ENCODE data around the gene MEI1. TPM values are rescaled to one million over a fixed set of nuclear protein-coding genes. Genes with fewer than 3 reads are reported as not detected.
A peak's percentile ranks its signal among the peaks of the same experiment; 100 is the strongest.

The MEI1 gene
- total and polyA plus RNA-seq, 4 experiments from 2014 or later = 79.2 to 286 (median 118) TPM

- Histone ChIP-seq H3K36me3 (ENCODE audit: insufficient read depth, low read length) (no peaks in the 10 kb centered on the region), H3K4me1 (ENCODE audit: insufficient read depth, low read length) (peaks cover 37% of the 10 kb centered on the region), H3K9me3 (ENCODE audit: control insufficient read depth in 1 of 2, low read length in 2 of 2) (no peaks in the 10 kb centered on the region), H3K4me3 (ENCODE audit: low read length in 2 of 2) (peak overlapping the region; percentile 91 to 92), H3K27ac (ENCODE audit: low read depth, low read length) (peak overlapping the region; percentile 85), H3K27me3 (ENCODE audit: insufficient read depth, low read length) (no peaks in the 10 kb centered on the region)
- POLR2A ChIA-PET (ENCODE audit: partially characterized antibody) = interaction anchor here (0.8 to 7.5 kb wide), 33 partner anchors 9 to 779 kb away, joined by 3 to 584 read pairs (median 8); partner anchors contain the start of genes CENPM, MEI1, NDUFA6 and PMM1
- no peaks in the 10 kb centered on the region for H3K27me3 Mint-ChIP-seq
- H3K36me3 Mint-ChIP-seq = peaks cover 0 to 20% of the 10 kb centered on the region in 2 donors
- H3K27ac Mint-ChIP-seq = peak overlapping the region; percentile 90 to 99 (median 98)
- DNase-seq = no peak
- intact Hi-C loops (cut with micrococcal nuclease) = loop anchor here (2.0 to 5.0 kb wide), 2 partner anchors 62 to 104 kb away; partner anchors contain the start of gene MEI1
- H3K4me3 Mint-ChIP-seq = peak overlapping the region; percentile 91 to 98 (median 96)
- CTCF ChIA-PET (ENCODE audit: partially characterized antibody) = interaction anchor here (0.6 to 5.2 kb wide), 15 partner anchors 9 to 290 kb away, joined by 3 to 71 read pairs (median 5); partner anchors contain the start of genes MEI1 and SREBF2
- peaks cover 0 to 3% (median 0%) of the 10 kb centered on the region in 8 donors for H3K9me3 Mint-ChIP-seq
- peaks cover 20 to 53% (median 34%) of the 10 kb centered on the region in 4 donors for H3K4me1 Mint-ChIP-seq
Measured at GRCh38 chr22:41801147-41801819, 102.0 kb downstream of the MEI1 start.

GRCh38 chr22:41801886-41802285 is 102.6 kb downstream of the MEI1 start:
- Mint-ChIP-seq H3K27me3 (no peaks in the 10 kb centered on the region), H3K4me3 (peak overlapping the region; percentile 91 to 98 (median 96)), H3K4me1 (peaks cover 20 to 53% (median 35%) of the 10 kb centered on the region in 4 donors), H3K36me3 (peaks cover 0 to 20% of the 10 kb centered on the region in 2 donors), H3K9me3 (peaks cover 0 to 3% (median 0%) of the 10 kb centered on the region in 8 donors), H3K27ac (peak overlapping the region; percentile 90 to 99 (median 98))
- no peaks in the 10 kb centered on the region for H3K9me3 ChIP-seq (ENCODE audit: control insufficient read depth in 1 of 2, low read length in 2 of 2)
- peak overlapping the region; percentile 91 to 92 for H3K4me3 ChIP-seq (ENCODE audit: low read length in 2 of 2)
- intact Hi-C loops (cut with micrococcal nuclease) = loop anchor here (2.0 to 5.0 kb wide), 2 partner anchors 61 to 105 kb away; partner anchors contain the start of gene MEI1
- H3K36me3 ChIP-seq (ENCODE audit: insufficient read depth, low read length) = no peaks in the 10 kb centered on the region
- ChIA-PET CTCF (ENCODE audit: partially characterized antibody) (interaction anchor here (0.6 to 5.2 kb wide), 6 partner anchors 9 to 69 kb away, joined by 3 to 71 read pairs (median 6); no protein-coding TSS in a partner anchor), POLR2A (ENCODE audit: partially characterized antibody) (interaction anchor here (1.2 to 7.5 kb wide), 8 partner anchors 19 to 278 kb away, joined by 3 to 584 read pairs (median 30); partner anchors contain the start of genes SMDT1, SNU13 and SREBF2)
- DNase-seq = no peak
- peaks cover 37% of the 10 kb centered on the region for H3K4me1 ChIP-seq (ENCODE audit: insufficient read depth, low read length)
- H3K27me3 ChIP-seq (ENCODE audit: insufficient read depth, low read length) = no peaks in the 10 kb centered on the region
- peak overlapping the region; percentile 85 for H3K27ac ChIP-seq (ENCODE audit: low read depth, low read length)

- CTCF ChIA-PET (ENCODE audit: partially characterized antibody) = interaction anchor here (2.1 kb wide), 1 partner anchor 59 kb away, joined by 8 read pairs; no protein-coding TSS in a partner anchor
- H3K36me3 Mint-ChIP-seq = peaks cover 6 to 27% of the 10 kb centered on the region in 2 donors
- intact Hi-C loops (cut with micrococcal nuclease) = no loop called here
- Histone ChIP-seq H3K36me3 (ENCODE audit: insufficient read depth, low read length) (peaks cover 15% of the 10 kb centered on the region), H3K27me3 (ENCODE audit: insufficient read depth, low read length) (no peaks in the 10 kb centered on the region), H3K9me3 (ENCODE audit: control insufficient read depth in 1 of 2, low read length in 2 of 2) (no peaks in the 10 kb centered on the region), H3K4me1 (ENCODE audit: insufficient read depth, low read length) (peaks cover 25% of the 10 kb centered on the region), H3K27ac (ENCODE audit: low read depth, low read length) (no peak overlapping the region), H3K4me3 (ENCODE audit: low read length in 2 of 2) (no peak overlapping the region)
- H3K27me3 Mint-ChIP-seq = no peaks in the 10 kb centered on the region
- H3K9me3 Mint-ChIP-seq = peaks cover 0 to 2% (median 0%) of the 10 kb centered on the region in 8 donors
- POLR2A ChIA-PET (ENCODE audit: partially characterized antibody) = interaction anchor here (1.3 kb wide), 1 partner anchor 25 kb away, joined by 4 read pairs; no protein-coding TSS in a partner anchor
- peak overlapping the region in 1 of 7 donors; percentile 8 for H3K27ac Mint-ChIP-seq
- H3K4me1 Mint-ChIP-seq = peaks cover 16 to 35% (median 24%) of the 10 kb centered on the region in 4 donors
- no peak overlapping the region for H3K4me3 Mint-ChIP-seq
- no peak for DNase-seq
Measured at GRCh38 chr22:41805639-41806038, 106.3 kb downstream of the MEI1 start.

GRCh38 chr22:41808400-41808799 is 109.1 kb downstream of the MEI1 start:
- H3K4me3 Mint-ChIP-seq = no peak overlapping the region
- Histone ChIP-seq H3K27me3 (ENCODE audit: insufficient read depth, low read length) (no peaks in the 10 kb centered on the region), H3K27ac (ENCODE audit: low read depth, low read length) (no peak overlapping the region), H3K36me3 (ENCODE audit: insufficient read depth, low read length) (peaks cover 22% of the 10 kb centered on the region), H3K4me1 (ENCODE audit: insufficient read depth, low read length) (peaks cover 10% of the 10 kb centered on the region), H3K4me3 (ENCODE audit: low read length in 2 of 2) (no peak overlapping the region), H3K9me3 (ENCODE audit: control insufficient read depth in 1 of 2, low read length in 2 of 2) (no peaks in the 10 kb centered on the region)
- no peak for DNase-seq
- POLR2A ChIA-PET (ENCODE audit: partially characterized antibody) = interaction anchor here (1.1 to 4.2 kb wide), 2 partner anchors 8 to 27 kb away, joined by 3 to 28 read pairs; partner anchors contain the start of gene CCDC134
- peaks cover 9 to 27% of the 10 kb centered on the region in 2 donors for H3K36me3 Mint-ChIP-seq
- no peaks in the 10 kb centered on the region for H3K27me3 Mint-ChIP-seq
- CTCF ChIA-PET (ENCODE audit: partially characterized antibody) = interaction anchor here (1.0 to 1.7 kb wide), 4 partner anchors 10 to 159 kb away, joined by 3 to 5 read pairs (median 4); no protein-coding TSS in a partner anchor
- no peak overlapping the region for H3K27ac Mint-ChIP-seq
- H3K9me3 Mint-ChIP-seq = peaks cover 0 to 1% (median 0%) of the 10 kb centered on the region in 8 donors
- peaks cover 5 to 13% (median 11%) of the 10 kb centered on the region in 4 donors for H3K4me1 Mint-ChIP-seq
- intact Hi-C loops (cut with micrococcal nuclease) = no loop called here

GRCh38 chr22:41810022-41810421 is 110.7 kb downstream of the MEI1 start:
- H3K27me3 Mint-ChIP-seq = no peaks in the 10 kb centered on the region
- CTCF ChIA-PET (ENCODE audit: partially characterized antibody) = interaction anchor here (0.6 to 1.5 kb wide), 5 partner anchors 9 to 660 kb away, joined by 3 to 8 read pairs (median 3); partner anchors contain the start of gene CCDC134
- H3K9me3 ChIP-seq (ENCODE audit: control insufficient read depth in 1 of 2, low read length in 2 of 2) = no peaks in the 10 kb centered on the region
- H3K9me3 Mint-ChIP-seq = no peaks in the 10 kb centered on the region
- H3K36me3 Mint-ChIP-seq = peaks cover 9 to 36% of the 10 kb centered on the region in 2 donors
- no peak overlapping the region for H3K27ac Mint-ChIP-seq
- no peak for DNase-seq
- POLR2A ChIA-PET (ENCODE audit: partially characterized antibody) = interaction anchor here (4.2 kb wide), 1 partner anchor 10 kb away, joined by 28 read pairs; the partner anchor contains the start of gene CCDC134
- no peaks in the 10 kb centered on the region for H3K27me3 ChIP-seq (ENCODE audit: insufficient read depth, low read length)
- H3K27ac ChIP-seq (ENCODE audit: low read depth, low read length) = no peak overlapping the region
- no peak overlapping the region for H3K4me3 ChIP-seq (ENCODE audit: low read length in 2 of 2)
- H3K4me1 ChIP-seq (ENCODE audit: insufficient read depth, low read length) = peaks cover under 1% of the 10 kb centered on the region
- peaks cover 1 to 5% (median 2%) of the 10 kb centered on the region in 4 donors for H3K4me1 Mint-ChIP-seq
- intact Hi-C loops (cut with micrococcal nuclease) = no loop called here
- peaks cover 22% of the 10 kb centered on the region for H3K36me3 ChIP-seq (ENCODE audit: insufficient read depth, low read length)
- no peak overlapping the region for H3K4me3 Mint-ChIP-seq

GRCh38 chr22:41812805-41813545 is 113.7 kb downstream of the MEI1 start:
- no peak for DNase-seq
- Histone ChIP-seq H3K4me1 (ENCODE audit: insufficient read depth, low read length) (no peaks in the 10 kb centered on the region), H3K27me3 (ENCODE audit: insufficient read depth, low read length) (no peaks in the 10 kb centered on the region), H3K9me3 (ENCODE audit: control insufficient read depth in 1 of 2, low read length in 2 of 2) (no peaks in the 10 kb centered on the region), H3K27ac (ENCODE audit: low read depth, low read length) (no peak overlapping the region), H3K36me3 (ENCODE audit: insufficient read depth, low read length) (peaks cover 22% of the 10 kb centered on the region), H3K4me3 (ENCODE audit: low read length in 2 of 2) (no peak overlapping the region)
- H3K9me3 Mint-ChIP-seq = no peaks in the 10 kb centered on the region
- no peak overlapping the region for H3K4me3 Mint-ChIP-seq
- peaks cover 0 to 6% (median under 1%) of the 10 kb centered on the region in 4 donors for H3K4me1 Mint-ChIP-seq
- H3K36me3 Mint-ChIP-seq = peaks cover 18 to 51% of the 10 kb centered on the region in 2 donors
- H3K27me3 Mint-ChIP-seq = no peaks in the 10 kb centered on the region
- peak overlapping the region in 1 of 7 donors; percentile 63 for H3K27ac Mint-ChIP-seq
- ChIA-PET POLR2A (ENCODE audit: partially characterized antibody) (interaction anchor here (2.5 kb wide), 1 partner anchor 19 kb away, joined by 8 read pairs; the partner anchor contains the start of gene SREBF2), CTCF (ENCODE audit: partially characterized antibody) (no interaction called here)
- intact Hi-C loops (cut with micrococcal nuclease) = no loop called here
